ENCODE measurements around the gene SLC1A7.

Gene SLC1A7

GRCh38 chr1:53172426-53173128 is 30.1 kb upstream of the SLC1A7 start:
- H3K9me3 Mint-ChIP-seq = no peaks in the 10 kb centered on the region
- H3K36me3 Mint-ChIP-seq (ENCODE audit: low read depth) = no peaks in the 10 kb centered on the region
- no peak overlapping the region for H3K4me3 Mint-ChIP-seq
- no peaks in the 10 kb centered on the region for H3K4me1 Mint-ChIP-seq (ENCODE audit: low read depth)
- no peak overlapping the region for H3K27ac Mint-ChIP-seq
- peaks cover 19% of the 10 kb centered on the region for H3K27me3 Mint-ChIP-seq

- no peaks in the 10 kb centered on the region for H3K36me3 Mint-ChIP-seq (ENCODE audit: low read depth)
- no peak overlapping the region for H3K4me3 Mint-ChIP-seq
- H3K27ac Mint-ChIP-seq = no peak overlapping the region
- H3K27me3 Mint-ChIP-seq = peaks cover 12% of the 10 kb centered on the region
- H3K4me1 Mint-ChIP-seq (ENCODE audit: low read depth) = no peaks in the 10 kb centered on the region
- H3K9me3 Mint-ChIP-seq = no peaks in the 10 kb centered on the region
Measured at GRCh38 chr1:53166912-53167311, 24.5 kb upstream of the SLC1A7 start.

- no peaks in the 10 kb centered on the region for H3K36me3 Mint-ChIP-seq (ENCODE audit: low read depth)
- no peaks in the 10 kb centered on the region for H3K9me3 Mint-ChIP-seq
- no peak overlapping the region for H3K4me3 Mint-ChIP-seq
- no peaks in the 10 kb centered on the region for H3K4me1 Mint-ChIP-seq (ENCODE audit: low read depth)
- no peak overlapping the region for H3K27ac Mint-ChIP-seq
- peaks cover 12% of the 10 kb centered on the region for H3K27me3 Mint-ChIP-seq
Measured at GRCh38 chr1:53166366-53166765, 23.9 kb upstream of the SLC1A7 start.

DNA sequence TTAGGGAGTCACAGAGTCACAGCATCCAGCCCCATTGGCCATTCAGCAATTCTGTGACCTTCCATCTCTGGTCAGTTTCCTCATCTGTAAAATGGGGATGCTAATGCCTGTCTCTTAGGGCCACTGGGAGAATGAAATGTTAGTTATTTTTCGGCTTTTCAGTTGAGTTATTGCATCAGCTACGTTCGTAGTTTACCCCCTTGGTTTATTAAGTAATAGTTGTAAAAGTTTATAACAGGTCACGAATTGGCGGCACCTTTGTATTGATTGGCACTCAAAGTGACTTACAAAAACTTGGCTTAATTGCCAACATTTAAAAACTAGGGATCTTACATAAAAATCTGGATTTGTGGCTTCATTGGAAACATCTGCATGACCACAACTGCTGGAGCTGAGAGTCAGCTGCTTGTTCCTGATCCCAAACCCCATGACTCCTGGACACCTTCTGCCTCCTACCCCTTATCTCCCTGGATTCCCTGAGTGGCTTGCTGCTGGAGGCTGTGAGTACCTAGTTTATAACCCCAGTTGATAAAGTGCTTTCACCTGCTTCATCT is 23.0 kb upstream of the SLC1A7 start:
- Mint-ChIP-seq H3K27me3 (peaks cover 12% of the 10 kb centered on the region), H3K4me1 (ENCODE audit: low read depth) (no peaks in the 10 kb centered on the region), H3K27ac (no peak overlapping the region), H3K9me3 (no peaks in the 10 kb centered on the region), H3K36me3 (ENCODE audit: low read depth) (no peaks in the 10 kb centered on the region), H3K4me3 (no peak overlapping the region)

- Mint-ChIP-seq H3K9me3 (no peaks in the 10 kb centered on the region), H3K4me3 (no peak overlapping the region), H3K27ac (no peak overlapping the region), H3K4me1 (ENCODE audit: low read depth) (no peaks in the 10 kb centered on the region), H3K36me3 (ENCODE audit: low read depth) (no peaks in the 10 kb centered on the region), H3K27me3 (peaks cover 12% of the 10 kb centered on the region)
Measured at GRCh38 chr1:53163291-53163768, 20.9 kb upstream of the SLC1A7 start.

DNA sequence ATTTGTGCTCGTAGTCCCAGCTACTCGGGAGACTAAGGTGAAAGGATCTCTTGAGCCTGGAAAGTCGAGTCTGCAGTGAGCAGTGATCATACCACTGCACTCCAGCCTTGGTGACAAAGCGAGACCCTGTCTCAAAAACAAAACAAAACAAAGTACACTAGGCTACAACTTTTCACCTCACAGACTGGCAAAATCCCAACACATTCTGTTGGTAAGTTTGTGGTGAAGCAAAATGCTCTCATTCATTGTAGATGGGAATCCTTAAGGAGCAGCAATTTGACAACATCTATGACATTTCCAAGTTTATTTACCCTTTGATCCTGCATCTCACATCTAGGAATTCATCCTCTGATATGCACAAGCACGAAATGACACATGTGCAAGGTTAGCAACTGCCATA is 20.2 kb upstream of the SLC1A7 start:
- no peaks in the 10 kb centered on the region for H3K4me1 Mint-ChIP-seq (ENCODE audit: low read depth)
- H3K36me3 Mint-ChIP-seq (ENCODE audit: low read depth) = no peaks in the 10 kb centered on the region
- no peak overlapping the region for H3K4me3 Mint-ChIP-seq
- no peaks in the 10 kb centered on the region for H3K9me3 Mint-ChIP-seq
- no peak overlapping the region for H3K27ac Mint-ChIP-seq
- H3K27me3 Mint-ChIP-seq = peaks cover 12% of the 10 kb centered on the region

DNA sequence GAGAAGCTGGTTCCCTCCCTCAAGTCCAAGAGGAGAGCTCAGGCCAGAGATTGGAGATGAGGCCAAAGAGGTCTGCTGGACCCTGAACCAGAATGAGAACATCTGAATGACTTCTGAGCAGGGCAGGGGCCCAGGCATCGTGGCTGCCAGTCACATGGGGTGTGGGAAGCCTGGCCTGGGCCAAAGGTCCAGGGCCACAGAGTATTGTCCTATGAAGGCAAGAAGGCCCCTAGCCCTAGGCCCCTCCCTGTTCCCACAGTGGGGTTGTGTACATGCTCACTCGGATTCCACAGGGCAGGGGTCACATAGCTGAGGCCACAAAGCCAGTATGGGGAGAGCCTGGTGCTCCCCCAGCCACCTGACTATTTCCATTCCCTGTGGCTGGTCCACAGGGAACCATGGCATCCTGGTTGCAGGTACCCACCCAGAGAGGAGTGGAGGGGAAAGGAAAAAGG is 18.5 kb upstream of the SLC1A7 start:
- H3K36me3 Mint-ChIP-seq (ENCODE audit: low read depth) = no peaks in the 10 kb centered on the region
- no peaks in the 10 kb centered on the region for H3K9me3 Mint-ChIP-seq
- H3K4me1 Mint-ChIP-seq (ENCODE audit: low read depth) = no peaks in the 10 kb centered on the region
- H3K4me3 Mint-ChIP-seq = no peak overlapping the region
- H3K27me3 Mint-ChIP-seq = peaks cover 12% of the 10 kb centered on the region
- no peak overlapping the region for H3K27ac Mint-ChIP-seq

DNA sequence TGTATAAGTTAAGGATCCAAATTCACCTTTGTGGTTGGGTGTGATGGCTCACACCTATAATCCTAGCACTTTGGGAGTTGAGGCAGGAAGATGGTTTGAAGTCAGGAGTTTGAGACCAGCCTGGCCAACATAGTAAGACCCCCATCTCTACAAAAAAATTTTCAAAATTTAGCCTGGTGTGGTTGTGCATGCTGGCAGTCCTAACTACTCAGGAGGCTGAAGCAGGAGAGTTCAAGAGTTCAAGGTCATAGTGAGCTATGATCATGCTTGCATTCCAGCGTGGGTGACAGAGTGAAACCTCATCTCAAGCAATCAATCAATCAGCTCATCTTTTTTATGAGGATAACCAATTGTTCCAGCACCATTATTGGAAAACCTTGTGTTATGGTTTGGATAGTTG is 16.5 kb upstream of the SLC1A7 start:
- H3K4me1 Mint-ChIP-seq (ENCODE audit: low read depth) = no peaks in the 10 kb centered on the region
- H3K9me3 Mint-ChIP-seq = no peaks in the 10 kb centered on the region
- peaks cover 12% of the 10 kb centered on the region for H3K27me3 Mint-ChIP-seq
- H3K36me3 Mint-ChIP-seq (ENCODE audit: low read depth) = no peaks in the 10 kb centered on the region
- H3K4me3 Mint-ChIP-seq = no peak overlapping the region
- H3K27ac Mint-ChIP-seq = no peak overlapping the region

DNA sequence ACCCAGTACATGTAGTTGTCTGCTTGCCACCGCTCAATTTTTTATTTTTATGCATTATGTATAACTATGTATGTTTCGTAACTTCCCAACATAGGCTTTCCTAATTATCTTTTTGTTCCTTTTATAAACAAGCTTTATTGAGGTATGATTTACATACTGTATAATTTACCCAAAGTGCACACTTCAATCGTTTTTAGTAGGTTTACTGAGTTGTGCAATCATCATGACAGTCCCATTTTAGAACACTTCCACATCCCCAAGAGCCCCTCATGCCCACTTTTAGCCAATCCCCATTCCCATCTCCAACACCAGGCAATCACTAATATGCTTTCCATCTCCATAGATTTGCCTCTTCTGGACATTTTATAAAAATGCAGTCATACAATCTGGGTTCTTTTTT is 14.3 kb upstream of the SLC1A7 start:
- H3K27me3 Mint-ChIP-seq = no peaks in the 10 kb centered on the region
- H3K36me3 Mint-ChIP-seq (ENCODE audit: low read depth) = no peaks in the 10 kb centered on the region
- no peaks in the 10 kb centered on the region for H3K4me1 Mint-ChIP-seq (ENCODE audit: low read depth)
- no peak overlapping the region for H3K4me3 Mint-ChIP-seq
- no peak overlapping the region for H3K27ac Mint-ChIP-seq
- H3K9me3 Mint-ChIP-seq = no peaks in the 10 kb centered on the region

- Mint-ChIP-seq H3K4me3 (no peak overlapping the region), H3K9me3 (no peaks in the 10 kb centered on the region), H3K36me3 (ENCODE audit: low read depth) (no peaks in the 10 kb centered on the region), H3K4me1 (ENCODE audit: low read depth) (no peaks in the 10 kb centered on the region), H3K27me3 (no peaks in the 10 kb centered on the region), H3K27ac (no peak overlapping the region)
Measured at GRCh38 chr1:53155945-53156344, 13.5 kb upstream of the SLC1A7 start.

- no peak overlapping the region for H3K27ac Mint-ChIP-seq
- no peaks in the 10 kb centered on the region for H3K9me3 Mint-ChIP-seq
- H3K36me3 Mint-ChIP-seq (ENCODE audit: low read depth) = no peaks in the 10 kb centered on the region
- H3K4me1 Mint-ChIP-seq (ENCODE audit: low read depth) = no peaks in the 10 kb centered on the region
- H3K27me3 Mint-ChIP-seq = no peaks in the 10 kb centered on the region
- H3K4me3 Mint-ChIP-seq = no peak overlapping the region
Measured at GRCh38 chr1:53155534-53155933, 13.1 kb upstream of the SLC1A7 start.

DNA sequence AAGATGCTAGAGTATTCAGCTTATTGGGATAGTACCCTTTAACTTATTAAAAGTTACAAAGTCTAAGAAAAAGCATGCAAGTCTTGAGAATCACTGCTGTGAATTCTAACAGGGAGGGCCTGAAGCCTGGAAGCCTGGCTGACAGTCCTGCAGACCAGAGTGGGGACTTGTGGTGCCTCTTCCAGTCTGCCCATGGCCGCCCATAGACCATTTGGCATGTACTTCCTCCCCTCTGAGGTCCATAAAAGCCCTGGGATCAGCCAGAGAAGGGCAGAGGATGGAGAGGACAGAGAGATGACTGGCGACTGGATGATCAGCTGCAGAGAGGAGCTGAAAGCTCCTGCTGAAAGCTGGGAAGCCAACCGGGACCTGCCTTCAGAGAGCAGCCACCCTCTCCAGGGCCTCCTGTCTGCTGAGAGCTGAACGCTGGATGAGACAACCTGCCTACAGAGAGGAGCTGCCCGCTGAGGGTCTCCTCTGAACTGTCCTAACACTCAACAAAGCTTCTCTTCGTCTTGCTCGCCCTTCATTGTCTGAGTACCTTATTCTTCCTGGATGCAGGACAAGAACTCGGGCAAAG is 12.5 kb upstream of the SLC1A7 start:
- no peaks in the 10 kb centered on the region for H3K9me3 Mint-ChIP-seq
- H3K4me3 Mint-ChIP-seq = no peak overlapping the region
- H3K27ac Mint-ChIP-seq = no peak overlapping the region
- H3K27me3 Mint-ChIP-seq = no peaks in the 10 kb centered on the region
- no peaks in the 10 kb centered on the region for H3K4me1 Mint-ChIP-seq (ENCODE audit: low read depth)
- H3K36me3 Mint-ChIP-seq (ENCODE audit: low read depth) = no peaks in the 10 kb centered on the region

DNA sequence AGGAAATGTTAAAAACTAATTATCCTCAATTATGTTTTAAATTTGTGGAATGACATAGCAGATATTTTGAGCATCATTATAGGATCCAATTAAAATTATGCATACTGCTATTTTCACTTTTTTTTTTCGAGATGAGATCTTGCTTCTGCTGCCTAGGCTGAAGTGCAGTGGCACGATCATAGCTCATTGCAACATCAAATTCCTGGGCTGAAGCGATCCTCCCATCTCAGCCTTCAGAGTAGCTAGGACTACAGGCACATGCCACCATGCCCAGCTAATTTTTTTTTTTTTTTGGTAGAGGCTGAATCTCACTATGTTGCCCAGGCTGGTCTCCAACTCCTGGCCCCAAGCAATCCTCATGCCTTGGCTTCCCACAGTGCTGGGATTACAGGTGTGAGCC is 11.3 kb upstream of the SLC1A7 start:
- H3K4me1 Mint-ChIP-seq (ENCODE audit: low read depth) = no peaks in the 10 kb centered on the region
- no peak overlapping the region for H3K4me3 Mint-ChIP-seq
- no peaks in the 10 kb centered on the region for H3K9me3 Mint-ChIP-seq
- no peak overlapping the region for H3K27ac Mint-ChIP-seq
- no peaks in the 10 kb centered on the region for H3K27me3 Mint-ChIP-seq
- no peaks in the 10 kb centered on the region for H3K36me3 Mint-ChIP-seq (ENCODE audit: low read depth)

- Mint-ChIP-seq H3K36me3 (ENCODE audit: low read depth) (no peaks in the 10 kb centered on the region), H3K4me1 (ENCODE audit: low read depth) (no peaks in the 10 kb centered on the region), H3K27ac (no peak overlapping the region), H3K4me3 (no peak overlapping the region), H3K9me3 (no peaks in the 10 kb centered on the region), H3K27me3 (no peaks in the 10 kb centered on the region)
Measured at GRCh38 chr1:53148123-53148522, 5.7 kb upstream of the SLC1A7 start.

GRCh38 chr1:53147174-53147573 is 4.7 kb upstream of the SLC1A7 start:
- H3K27ac Mint-ChIP-seq = no peak overlapping the region
- H3K4me3 Mint-ChIP-seq = no peak overlapping the region

More at GRCh38 chr1:53147174-53147573, 4.7 kb upstream of the SLC1A7 start:
- Mint-ChIP-seq H3K36me3 (ENCODE audit: low read depth) (no peaks in the 10 kb centered on the region), H3K27me3 (no peaks in the 10 kb centered on the region), H3K4me1 (ENCODE audit: low read depth) (no peaks in the 10 kb centered on the region), H3K9me3 (no peaks in the 10 kb centered on the region)
